WERI-Rb-1 (cell line): Measurements from ENCODE around the gene BOK.
"Not testable (repeated sequence)": the region's sequence is repeated elsewhere in the genome, so short reads cannot be mapped to it uniquely, and the experiment has no call there.

Experiments used
- DNase-seq: peaks from one replicate; pipeline ENCODE4 v3.0.0-alpha.2; 2020
- H3K27ac ChIP-seq: fragments of 250-450 bp; sonication (Bioruptor Pico); 2 replicates; pipeline ENCODE4 v1.5.1; 2020; ENCODE audit warnings: mild to moderate bottlenecking, moderate library complexity
- H3K27me3 ChIP-seq: fragments of 250-450 bp; sonication (Bioruptor Pico); 2 replicates; pipeline ENCODE4 v1.5.1; 2021; ENCODE audit warnings: mild to moderate bottlenecking, low read depth, moderate library complexity; ENCODE audit not compliant: insufficient read depth, severe bottlenecking
- H3K36me3 ChIP-seq: fragments of 250-450 bp; sonication (Bioruptor Pico); 2 replicates; pipeline ENCODE4 v1.5.1; 2020; ENCODE audit warnings: mild to moderate bottlenecking, moderate library complexity
- H3K4me3 ChIP-seq: 2 replicates; pipeline ENCODE4 v1.5.1; 2011; ENCODE audit warnings: low read depth, mild to moderate bottlenecking, control low read depth, low read length
- H3K9me3 ChIP-seq: fragments of 250-450 bp; sonication (Bioruptor Pico); 2 replicates; pipeline ENCODE4 v1.5.1; 2021; ENCODE audit warnings: mild to moderate bottlenecking, moderate library complexity; ENCODE audit not compliant: severe bottlenecking
- TF ChIP-seq, protein P1 (sequence below): IDR thresholded peaks from 2 replicates; pipeline ENCODE4 v1.5.1; 2011; ENCODE audit warnings: low read depth, mild to moderate bottlenecking, control low read depth, inconsistent platforms, low read length

BOK gene

DNA sequence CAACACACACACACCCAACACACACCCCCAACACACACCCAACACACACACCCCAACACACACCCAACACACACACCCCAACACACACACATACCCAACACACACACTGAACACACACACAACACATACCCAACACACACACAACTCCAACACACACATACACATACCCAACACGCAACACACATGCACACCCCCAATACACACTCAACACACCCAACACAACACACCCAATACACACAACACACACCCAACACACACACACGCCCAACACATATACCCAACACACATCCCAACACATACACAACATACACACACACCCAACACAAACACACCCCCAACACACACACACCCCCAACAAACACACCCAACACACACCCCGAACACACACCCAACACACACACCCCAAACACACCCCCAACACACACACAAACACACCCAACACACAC lies 42.0 kb upstream of the BOK start:
- no peaks in the 10 kb centered on the region for H3K27me3 ChIP-seq
- H3K9me3 ChIP-seq = no peaks in the 10 kb centered on the region
- H3K36me3 ChIP-seq = no peaks in the 10 kb centered on the region
- TF ChIP-seq, protein P1, sequence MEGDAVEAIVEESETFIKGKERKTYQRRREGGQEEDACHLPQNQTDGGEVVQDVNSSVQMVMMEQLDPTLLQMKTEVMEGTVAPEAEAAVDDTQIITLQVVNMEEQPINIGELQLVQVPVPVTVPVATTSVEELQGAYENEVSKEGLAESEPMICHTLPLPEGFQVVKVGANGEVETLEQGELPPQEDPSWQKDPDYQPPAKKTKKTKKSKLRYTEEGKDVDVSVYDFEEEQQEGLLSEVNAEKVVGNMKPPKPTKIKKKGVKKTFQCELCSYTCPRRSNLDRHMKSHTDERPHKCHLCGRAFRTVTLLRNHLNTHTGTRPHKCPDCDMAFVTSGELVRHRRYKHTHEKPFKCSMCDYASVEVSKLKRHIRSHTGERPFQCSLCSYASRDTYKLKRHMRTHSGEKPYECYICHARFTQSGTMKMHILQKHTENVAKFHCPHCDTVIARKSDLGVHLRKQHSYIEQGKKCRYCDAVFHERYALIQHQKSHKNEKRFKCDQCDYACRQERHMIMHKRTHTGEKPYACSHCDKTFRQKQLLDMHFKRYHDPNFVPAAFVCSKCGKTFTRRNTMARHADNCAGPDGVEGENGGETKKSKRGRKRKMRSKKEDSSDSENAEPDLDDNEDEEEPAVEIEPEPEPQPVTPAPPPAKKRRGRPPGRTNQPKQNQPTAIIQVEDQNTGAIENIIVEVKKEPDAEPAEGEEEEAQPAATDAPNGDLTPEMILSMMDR = no peak
- H3K4me3 ChIP-seq = no peak overlapping the region
- no peak for DNase-seq
- no peak overlapping the region for H3K27ac ChIP-seq

DNA sequence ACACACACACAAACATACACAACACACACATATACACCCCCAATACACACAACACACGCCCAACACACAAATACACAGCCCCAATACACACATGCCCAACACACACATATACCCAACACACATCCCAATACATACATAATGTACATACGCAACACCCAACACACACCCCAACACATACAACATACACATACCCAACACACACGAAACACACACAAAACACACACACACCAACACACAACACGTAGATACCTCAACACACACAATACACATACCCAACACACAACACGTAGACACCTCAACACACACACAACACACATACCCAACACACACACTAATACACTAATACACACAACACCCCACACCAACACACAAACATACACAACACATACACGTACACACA lies 41.2 kb upstream of the BOK start:
- Histone ChIP-seq H3K4me3 (no peak overlapping the region), H3K36me3 (no peaks in the 10 kb centered on the region), H3K27ac (no peak overlapping the region), H3K27me3 (no peaks in the 10 kb centered on the region), H3K9me3 (no peaks in the 10 kb centered on the region)
- TF ChIP-seq, protein P1 = no peak
- no peak for DNase-seq

DNA sequence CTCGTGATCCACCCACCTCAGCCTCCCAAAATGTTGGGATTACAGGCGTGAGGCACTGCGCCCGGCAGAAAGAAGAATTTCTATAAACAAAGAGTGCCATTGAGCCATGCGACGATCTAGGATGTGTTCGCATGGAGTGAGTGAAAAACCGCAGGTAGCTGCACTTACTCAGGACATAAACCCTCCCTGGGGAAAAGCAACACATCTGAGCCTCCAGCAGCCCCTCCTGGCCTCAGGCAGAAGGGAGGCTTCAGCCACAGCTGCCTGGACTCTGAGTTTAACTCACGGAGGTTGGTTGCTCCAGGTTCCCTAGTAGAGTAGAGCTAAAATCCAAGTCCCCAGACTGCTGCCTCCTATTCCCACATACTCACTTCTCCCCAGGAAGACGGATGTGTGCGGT lies 38.9 kb upstream of the BOK start:
- TF ChIP-seq, protein P1 = 0 out of 2 replicates have a peak, but pooled peaks have one; percentile 5
- no peaks in the 10 kb centered on the region for H3K27me3 ChIP-seq
- no peaks in the 10 kb centered on the region for H3K36me3 ChIP-seq
- no peak for DNase-seq
- H3K4me3 ChIP-seq = no peak overlapping the region
- H3K27ac ChIP-seq = no peak overlapping the region
- H3K9me3 ChIP-seq = no peaks in the 10 kb centered on the region

DNA sequence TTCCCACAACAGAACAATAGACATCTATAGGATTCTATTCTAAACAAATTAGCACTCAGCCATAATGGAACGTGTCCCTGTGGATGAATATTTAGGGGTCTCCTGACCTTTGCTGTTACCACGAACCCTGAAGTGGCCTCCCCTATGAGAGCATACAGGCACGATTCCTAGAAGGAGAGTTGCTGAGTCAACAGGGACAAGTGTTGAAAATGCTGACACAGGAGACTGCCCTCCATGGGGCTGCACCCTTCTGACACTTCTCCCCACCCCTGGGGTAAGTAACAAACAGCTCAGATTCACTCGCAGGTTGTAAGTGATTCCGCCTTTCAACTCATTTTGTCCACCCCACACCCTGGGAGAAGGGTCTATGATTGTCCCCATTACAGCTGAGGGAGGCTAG lies 36.1 kb upstream of the BOK start:
- H3K27me3 ChIP-seq = no peaks in the 10 kb centered on the region
- no peaks in the 10 kb centered on the region for H3K36me3 ChIP-seq
- H3K27ac ChIP-seq = no peak overlapping the region
- H3K9me3 ChIP-seq = peaks cover 8% of the 10 kb centered on the region
- DNase-seq = no peak
- no peak overlapping the region for H3K4me3 ChIP-seq
- TF ChIP-seq, protein P1 = no peak

DNA sequence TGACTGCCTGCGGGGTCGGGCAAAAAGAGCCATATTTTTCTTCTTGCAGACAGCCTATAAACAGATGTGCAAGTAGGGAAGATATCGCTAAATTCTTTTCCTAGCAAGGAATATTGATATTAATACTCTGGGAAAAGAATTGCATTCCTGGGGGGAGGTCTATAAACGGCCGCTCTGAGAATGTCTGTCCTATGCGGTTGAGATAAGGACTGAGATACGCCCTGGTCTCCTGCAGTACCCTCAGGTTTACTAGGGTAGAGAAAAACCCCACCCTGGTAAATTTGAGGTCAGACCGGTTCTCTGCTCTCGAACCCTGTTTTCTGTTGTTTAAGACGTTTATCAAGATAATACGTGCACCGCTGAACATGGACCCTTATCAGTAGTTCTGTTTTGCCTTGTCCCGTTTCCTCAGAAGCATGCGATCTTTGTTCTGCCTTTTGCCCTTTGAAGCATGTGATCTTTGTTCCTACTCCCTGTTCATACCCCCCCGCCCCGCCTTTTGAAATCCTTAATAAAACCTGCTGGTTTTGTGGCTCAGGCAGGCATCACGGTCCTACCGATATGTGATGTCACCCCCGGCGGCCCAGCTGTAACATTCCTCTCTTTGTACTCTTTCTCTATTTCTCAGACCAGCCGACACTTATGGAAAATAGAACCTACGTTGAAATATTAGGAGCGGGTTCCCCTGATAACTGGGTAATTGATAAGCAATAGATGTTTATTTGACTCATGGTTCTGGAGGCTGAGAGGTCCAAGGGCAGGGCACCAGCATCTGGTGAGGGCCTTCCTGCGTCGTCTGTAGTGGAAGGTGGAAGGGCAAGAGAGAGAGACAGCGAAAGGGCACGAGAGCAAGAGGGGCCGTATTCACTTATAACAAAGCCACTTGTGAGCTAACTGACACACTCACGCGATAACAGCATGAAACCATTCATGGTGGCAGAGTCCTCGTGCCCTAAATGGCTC lies 32.4 kb upstream of the BOK start:
- not testable (repeated sequence) for H3K27me3 ChIP-seq, H3K36me3 ChIP-seq, H3K9me3 ChIP-seq, DNase-seq, H3K27ac ChIP-seq, H3K4me3 ChIP-seq

DNA sequence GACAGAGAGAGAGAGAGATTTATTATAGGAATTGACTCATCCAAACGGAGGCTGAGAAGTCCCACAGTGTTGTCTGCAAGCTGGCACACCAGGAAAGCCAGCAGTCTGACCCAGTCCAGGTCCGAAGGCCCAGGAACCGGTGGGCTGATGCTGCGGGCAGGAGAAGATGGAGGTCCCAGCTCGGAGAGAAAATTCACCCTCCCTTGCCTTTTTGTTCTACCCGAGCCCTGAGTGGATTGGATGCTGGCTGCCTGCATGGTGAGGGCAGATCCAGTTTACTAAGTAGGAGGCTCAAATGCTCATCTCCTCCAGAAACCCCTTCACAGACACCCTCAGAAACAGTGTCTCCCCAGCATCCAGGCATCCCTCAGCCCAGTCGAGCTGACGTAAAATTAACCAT lies 28.0 kb upstream of the BOK start:
- no peaks in the 10 kb centered on the region for H3K27me3 ChIP-seq
- no peaks in the 10 kb centered on the region for H3K36me3 ChIP-seq
- TF ChIP-seq, protein P1 = no peak
- peaks cover 8% of the 10 kb centered on the region for H3K9me3 ChIP-seq
- DNase-seq = no peak
- no peak overlapping the region for H3K4me3 ChIP-seq
- no peak overlapping the region for H3K27ac ChIP-seq
